ENCODE measurements around the gene ITPKB.
"Not testable (repeated sequence)": the region's sequence is repeated elsewhere in the genome, so short reads cannot be mapped to it uniquely, and the experiment has no call there.

The ITPKB gene

DNA sequence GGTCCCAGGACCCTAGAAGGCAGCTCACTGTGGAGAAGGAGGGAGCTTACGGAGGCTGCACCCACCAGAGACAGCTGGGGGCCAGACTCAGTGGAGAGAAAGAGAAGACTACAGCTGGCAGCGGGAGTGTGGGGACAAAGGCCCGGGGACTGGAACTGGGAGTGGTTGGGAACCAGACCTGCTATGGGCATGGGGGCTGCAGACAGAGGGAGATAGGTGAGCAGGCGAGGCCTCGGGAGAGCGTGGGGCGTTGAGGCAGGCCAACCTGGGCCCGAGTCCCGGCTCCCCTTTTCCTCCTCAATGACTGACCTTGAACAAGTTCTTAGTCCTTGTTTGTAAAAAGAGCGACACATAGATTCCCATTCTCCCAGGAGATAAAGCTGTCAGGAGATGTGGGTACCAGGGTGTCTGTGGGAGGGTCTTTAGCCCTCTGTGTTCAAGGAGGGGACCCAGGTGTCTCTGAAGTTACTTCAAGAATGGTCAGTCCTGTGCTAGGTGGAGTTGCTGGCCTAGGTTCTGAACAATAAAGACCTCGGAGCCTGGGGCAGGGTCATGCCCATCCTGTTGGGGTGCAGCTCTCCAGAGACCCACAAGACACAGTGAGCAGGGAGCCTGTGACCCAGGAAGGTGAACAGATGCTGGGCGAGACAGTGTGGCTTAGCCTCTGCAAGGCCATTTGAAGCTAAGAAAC lies 87.9 kb downstream of the ITPKB start:
- no peak for DNase-seq (ENCODE audit: low read depth)

DNA sequence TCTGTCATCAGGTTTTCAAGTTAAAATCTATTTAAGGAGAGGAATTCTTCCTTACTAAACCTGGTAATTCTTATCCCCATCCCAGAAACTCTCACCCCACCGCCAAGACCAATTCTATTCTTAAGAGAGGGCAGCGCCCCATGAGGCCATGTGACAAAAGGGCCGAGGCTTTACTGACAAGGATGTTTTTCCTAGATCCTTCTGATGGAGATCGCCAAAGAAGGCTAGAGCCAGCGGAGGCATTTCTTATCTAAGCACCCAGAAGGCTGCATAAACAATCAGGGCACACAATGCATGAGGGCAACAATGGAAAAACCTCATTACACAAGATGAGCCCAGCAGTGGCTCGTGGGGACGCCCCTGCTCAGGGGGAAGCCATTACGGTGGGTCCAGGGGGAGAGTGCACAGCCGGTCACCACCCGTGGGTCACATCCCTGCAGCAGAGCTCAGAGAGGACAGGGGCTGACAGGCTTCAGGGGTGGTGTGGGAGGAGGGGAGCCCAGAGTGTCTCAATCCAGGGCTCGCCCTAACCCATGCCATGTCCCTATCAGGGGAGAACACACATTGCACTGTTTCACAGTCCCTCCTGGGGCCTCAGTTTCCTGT lies 88.7 kb downstream of the ITPKB start:
- DNase-seq (ENCODE audit: low read depth): no peak

DNA sequence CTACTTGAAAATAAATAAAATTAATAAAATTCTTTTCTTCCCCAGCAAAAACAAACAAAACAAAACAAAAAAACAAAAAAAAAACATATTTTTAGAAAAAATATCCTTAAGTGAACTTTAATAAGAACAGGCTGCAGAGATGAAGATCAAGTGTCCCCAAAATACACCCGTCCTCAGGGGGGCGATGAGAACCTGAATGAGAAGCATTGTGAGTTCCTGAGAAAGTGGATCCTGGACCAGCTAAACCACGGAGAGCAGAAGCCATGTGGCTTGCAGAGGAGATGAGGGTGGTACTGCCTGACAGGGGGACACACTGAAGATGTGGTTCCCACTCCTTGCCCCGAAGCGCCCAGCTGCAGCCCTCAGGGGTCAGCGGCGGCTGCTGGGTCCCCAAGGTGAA lies 89.3 kb downstream of the ITPKB start:
- DNase-seq (ENCODE audit: low read depth): no peak

DNA sequence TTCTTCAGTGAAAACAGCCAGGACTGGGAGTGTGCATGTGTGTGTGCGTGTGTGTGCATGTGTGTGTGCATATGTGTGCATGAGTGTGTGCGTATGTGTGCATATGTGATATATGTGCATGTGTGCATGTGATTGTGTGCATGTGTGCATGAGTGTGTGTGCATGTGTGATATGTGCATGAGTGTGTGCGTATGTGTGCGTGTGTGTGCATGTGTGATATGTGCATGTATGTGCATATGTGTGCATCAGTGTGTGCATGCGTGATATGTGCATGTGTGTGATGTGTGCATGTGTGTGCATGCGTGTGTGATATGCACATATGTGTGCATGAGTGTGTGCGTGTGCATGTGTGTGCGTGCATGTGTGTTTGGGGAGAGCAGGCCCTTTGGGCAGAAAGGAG lies 89.8 kb downstream of the ITPKB start:
- DNase-seq (ENCODE audit: low read depth): no peak

DNA sequence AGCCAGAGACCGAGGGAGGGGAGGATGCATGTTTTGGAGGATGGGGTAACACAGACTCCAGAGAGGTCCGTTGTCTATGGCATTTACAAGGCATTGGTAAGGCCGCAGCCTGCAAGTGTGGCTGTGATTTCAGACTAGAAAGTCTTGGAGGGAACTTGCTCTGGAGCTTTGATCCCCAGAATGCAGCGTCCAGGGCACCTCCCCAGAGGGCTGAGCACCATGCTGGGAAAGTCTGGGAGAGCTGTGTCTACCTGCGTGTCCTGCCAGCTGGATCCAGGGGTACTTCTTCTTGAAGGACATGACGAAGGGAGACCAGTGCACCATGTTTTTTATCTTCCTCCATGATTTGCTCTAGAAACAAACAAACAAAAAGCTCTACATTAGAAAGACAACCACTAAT lies 90.7 kb downstream of the ITPKB start:
- DNase-seq (ENCODE audit: low read depth): no peak

DNA sequence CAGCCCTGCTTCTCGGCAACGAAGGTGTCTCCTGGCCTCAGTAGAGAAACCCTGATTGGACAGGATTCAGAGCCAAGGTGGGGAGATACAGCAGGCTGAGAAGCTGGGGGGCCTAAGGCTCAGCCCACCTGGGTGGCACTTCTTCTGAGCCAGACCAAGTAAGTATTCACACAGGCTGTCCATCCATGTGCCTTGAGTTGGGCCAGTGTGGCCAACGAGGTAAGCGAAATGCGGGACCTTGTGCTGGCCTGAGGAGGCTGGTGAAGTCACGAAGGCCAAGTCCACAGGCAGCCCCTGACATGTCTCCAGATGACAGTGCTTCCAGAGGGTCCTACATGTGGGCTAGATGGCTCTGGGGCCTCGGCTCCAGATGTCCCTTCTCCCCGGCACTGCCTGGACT lies 91.4 kb downstream of the ITPKB start:
- DNase-seq (ENCODE audit: low read depth): no peak

DNA sequence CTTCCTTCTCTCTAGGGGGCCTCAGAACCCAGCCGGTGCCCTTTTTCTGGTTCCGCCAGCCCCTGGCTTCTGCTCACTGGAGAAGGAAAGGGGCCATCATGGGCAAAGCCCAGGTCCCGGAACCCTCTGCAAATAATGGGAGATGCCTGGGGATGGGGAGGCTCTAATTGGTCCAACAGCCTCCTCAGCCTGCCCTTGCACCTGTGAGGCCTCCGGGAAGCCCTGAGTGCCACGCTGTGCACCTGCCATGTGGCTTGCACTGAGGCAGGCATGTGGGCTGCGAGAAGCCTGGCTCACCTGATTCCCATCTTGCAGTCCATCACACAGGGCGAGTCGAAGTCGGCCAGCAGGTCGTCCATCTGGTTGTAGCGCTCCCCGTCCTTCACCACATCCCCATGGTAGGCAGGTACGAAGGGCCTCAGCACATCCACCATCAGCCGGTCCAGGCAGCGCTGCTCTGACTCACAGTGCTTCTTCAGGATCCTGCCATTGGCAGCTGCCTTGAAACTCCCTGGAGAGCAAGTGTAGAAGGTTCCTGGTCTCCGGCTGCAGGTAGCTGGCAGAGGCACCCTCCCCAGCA lies 92.1 kb downstream of the ITPKB start:
- no peak for DNase-seq (ENCODE audit: low read depth)

DNA sequence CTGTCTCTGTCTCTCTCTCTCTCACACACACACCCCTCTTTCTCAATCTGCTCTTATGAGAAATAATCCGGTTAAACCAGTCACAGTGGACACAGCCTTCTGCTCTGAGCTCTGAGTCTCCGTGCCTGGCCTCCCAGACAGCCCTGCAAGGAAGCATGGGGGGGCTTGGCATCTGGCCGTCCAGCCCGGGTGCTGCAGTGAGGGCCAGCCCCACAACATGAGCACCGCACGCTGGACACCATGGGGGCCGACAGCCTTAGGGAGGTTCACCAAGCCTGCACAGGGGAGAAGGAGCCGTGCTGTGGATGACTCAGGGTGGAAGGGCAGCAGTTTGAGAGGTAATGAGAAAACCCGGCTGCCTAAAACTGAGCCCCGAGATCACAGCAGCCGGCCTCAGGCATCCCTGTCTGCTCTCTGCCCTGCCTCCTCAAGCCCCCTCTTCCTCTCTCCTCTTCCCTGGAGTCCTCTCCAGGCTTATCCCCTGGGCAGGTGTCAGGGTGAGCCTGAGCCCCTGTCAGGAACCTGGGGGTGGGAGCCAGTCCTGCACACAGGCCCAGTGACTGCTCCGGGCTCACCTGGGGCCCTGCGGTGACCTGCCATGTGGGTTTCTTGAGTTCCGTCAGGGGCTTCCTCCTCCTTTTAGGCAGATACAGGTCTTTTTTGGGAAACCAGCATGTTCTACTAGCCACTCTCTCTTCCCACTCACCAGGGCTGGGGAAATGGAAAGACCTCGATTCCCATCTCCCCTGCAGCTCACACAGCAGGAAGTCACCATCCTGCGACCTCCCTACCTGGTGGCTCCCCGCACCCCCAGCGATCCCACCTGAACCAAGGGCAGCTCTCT lies 92.8 kb downstream of the ITPKB start:
- no peak for DNase-seq (ENCODE audit: low read depth)

DNA sequence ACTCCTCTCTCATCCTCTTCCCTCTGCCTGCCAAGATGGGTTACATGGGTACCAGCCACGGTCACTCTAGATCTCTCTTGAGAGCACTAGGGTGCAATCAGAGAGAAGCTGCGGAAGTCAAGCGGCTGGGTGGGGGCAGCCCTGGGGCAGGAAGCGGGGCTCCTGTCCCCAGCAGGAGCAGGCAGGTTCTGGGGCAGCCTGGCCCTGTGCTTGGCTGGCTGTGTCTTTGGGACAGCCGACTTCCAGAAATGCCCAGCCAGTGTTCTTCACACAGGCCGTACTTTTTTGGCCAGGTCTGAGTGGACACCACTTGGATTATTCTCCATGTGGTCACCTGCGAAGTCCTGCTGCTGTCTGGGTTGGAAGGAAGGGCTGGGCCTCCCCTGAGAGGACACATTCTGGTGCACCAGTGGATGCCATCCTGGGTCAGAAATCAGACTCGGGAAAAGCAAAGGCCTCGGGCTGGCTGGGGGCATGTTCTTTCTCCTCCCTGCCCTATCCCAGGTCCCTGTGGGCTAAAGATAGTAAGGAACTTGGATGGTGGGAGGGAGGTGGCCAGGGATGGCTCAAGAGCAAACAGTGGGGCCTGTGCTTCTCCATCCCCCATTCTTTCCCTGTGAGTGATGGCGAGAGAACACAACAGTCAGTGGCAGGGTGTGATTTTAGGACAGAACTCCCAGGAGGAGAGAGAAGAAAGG lies 93.7 kb downstream of the ITPKB start:
- DNase-seq (ENCODE audit: low read depth): no peak

DNA sequence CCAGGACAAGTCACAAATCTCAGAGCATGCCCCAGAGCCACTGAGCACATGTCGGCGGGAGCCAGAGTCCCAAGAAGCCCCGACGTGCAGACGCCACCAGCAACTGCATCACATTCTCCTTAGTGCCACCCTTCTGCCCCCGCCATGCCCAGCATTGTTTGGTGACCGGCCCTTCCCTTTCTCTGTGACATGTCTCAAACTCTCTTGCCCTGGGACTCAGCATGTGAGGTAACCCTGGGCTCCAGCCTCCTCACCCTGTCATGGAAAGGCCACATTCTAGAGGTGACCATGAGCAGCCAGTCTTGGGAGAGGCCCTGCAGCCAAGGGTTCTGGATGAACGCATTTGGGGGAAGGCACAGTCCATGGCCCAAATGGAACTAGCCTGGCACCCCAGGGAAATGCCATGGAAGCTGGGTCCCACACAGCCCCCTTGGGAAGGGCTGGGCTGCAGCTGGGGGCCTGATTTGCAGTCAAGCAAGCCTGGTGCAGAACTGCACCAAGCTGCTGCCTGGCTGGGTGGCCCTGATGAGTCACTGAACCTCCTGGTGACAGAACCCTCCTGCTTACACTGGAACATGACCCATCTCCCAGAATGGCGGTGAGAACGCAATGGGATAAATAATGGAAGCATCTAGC lies 94.4 kb downstream of the ITPKB start:
- no peak for DNase-seq (ENCODE audit: low read depth)

DNA sequence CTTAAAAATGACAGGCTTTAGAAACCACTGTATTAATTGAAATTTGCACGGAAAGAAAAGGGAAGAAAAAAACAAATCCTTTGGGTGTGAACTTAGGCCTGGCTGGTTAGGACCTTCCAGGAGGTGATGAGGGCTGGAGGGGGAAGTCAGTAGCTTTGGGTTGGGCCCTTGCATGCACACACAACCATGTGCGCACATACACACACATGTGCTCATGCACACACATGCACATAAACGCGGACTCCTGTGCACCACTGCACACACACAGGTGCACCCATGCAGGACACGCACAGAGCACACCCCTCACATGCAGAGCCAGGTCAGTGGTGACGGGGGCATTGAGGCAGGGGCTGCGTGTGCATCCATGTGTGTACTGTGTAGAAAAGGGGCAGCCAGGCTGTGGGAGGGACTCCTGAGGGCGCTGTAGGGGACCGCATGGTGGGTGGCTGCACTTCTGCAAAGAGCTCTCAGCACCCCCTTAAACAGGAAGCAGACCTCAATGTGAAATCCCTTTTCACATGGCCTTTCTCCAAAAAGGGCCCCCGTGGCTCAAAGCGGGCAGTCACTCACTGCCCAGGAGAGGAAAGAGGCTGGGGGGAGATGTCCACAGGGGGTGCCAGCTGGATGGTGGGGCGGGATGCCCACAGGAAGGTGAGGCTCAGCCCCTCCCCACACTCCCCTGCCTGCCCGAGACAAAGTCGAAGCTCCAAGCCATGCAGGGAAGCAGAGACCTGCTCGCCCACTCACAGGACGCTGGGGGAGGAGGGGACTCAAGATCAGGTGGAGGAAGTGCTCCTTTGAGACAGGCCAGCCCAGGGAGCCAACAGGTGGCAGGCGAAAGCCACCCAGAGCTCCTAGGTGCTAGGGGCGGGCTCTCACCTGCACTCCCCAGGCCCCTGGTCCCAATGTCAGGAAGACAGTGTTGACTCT lies 95.2 kb downstream of the ITPKB start:
- DNase-seq (ENCODE audit: low read depth): no peak

DNA sequence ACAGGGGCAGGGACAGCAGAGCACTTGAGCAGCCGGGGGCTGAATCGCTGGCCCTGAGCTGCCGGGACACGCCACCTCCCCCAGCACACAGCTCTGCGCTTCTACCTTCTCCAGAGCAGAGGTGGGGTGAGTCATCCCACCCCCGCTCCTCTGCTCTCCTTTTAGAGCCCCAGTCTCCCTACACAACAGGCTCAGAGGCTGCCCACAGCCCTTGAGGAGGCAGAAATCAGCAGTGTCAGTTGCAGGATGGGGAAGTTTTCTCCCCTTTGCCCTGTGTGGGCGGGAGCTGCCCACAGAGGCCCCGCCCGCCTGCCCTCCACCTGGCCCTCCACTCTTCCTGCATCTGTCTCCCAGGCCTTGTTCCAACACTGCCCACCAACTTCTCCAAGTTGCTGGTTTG lies 95.9 kb downstream of the ITPKB start:
- DNase-seq (ENCODE audit: low read depth): peak; percentile 40

DNA sequence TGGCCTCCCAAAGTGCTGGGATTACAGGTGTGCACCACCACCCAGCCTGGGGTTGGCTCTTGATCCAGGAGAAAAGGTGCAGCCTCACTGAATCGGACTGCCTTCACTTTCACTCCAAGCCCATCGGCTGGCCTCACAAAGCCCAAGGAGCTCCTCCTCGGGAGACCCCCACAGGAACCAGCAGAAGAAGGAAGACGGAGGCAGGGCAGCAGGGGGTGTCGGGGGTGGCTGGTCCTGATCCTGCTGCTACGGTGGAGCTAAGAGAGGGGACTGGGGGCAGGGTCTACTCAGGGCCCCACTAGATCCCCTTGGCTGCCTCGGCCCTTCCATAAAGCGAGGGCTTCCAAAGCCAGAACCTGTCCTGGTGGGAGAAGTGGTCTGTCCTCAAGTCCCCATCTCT lies 96.7 kb downstream of the ITPKB start:
- DNase-seq (ENCODE audit: low read depth): no peak

DNA sequence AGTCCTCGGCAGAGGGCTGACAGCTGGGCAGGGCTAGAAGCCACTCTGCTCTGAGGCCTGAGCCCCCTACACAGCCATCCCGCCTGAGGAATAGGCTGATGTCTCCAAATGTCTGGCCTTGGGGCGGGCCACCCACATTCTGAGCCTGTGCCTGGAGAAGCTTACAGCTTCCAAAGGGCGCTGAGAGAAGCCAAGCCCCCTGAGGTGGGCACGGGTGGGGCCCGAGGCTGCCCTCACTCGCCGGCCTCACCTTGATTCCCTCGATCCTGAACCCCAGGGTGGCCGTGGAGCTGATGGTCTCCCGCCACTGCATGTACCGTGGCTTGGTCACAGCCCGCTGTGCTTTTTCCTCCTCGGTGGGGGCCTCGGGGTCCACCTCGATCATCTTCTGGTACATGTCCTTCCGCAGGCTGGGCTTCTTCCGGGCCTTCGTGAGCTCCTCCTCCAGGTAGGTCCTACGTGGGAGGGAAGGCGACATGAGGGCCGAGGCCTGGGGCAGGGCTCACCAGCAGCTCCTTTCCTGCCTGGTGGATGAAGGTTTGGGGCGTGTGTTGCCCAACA lies 97.3 kb downstream of the ITPKB start:
- no peak for DNase-seq (ENCODE audit: low read depth)

DNA sequence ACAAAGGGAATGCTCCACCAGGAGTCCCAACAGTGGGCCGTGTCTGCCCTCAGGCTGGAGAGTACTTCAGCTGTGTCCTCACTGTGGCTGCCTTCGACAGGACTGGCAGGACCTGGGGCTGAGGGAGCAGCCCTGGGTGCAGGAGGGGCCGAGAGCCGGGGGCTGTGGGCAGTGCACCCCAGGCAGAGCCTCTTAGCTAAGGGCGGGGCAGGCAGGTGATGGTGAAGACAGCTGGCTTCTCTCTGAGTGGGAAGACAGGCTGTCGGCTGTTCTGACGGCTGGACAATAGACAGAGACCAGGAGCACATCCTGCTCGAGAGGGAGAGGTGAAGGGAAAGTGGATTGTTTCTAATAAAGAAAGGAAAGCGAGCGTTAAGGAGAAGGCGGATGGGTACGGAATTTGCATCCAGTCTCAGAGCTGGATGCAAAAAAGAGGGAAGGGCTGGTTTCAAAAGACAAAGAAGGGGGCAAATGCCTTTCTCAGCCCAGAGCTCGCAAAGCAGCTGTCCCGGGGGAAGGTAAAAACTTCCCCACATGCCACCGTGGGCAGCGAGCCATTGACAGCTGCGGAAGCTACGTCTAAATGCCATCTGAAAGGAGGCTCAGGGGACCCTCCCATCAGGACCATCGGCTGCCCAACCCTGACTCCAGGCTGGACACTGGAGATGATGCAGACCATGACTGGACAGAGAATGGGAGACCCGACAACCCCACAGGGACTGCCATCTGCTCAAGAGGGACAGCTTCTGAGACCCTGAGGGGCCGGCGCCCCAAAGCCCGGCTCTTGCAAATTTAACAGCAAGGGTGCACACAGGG lies 98.6 kb downstream of the ITPKB start:
- DNase-seq (ENCODE audit: low read depth): no peak

DNA sequence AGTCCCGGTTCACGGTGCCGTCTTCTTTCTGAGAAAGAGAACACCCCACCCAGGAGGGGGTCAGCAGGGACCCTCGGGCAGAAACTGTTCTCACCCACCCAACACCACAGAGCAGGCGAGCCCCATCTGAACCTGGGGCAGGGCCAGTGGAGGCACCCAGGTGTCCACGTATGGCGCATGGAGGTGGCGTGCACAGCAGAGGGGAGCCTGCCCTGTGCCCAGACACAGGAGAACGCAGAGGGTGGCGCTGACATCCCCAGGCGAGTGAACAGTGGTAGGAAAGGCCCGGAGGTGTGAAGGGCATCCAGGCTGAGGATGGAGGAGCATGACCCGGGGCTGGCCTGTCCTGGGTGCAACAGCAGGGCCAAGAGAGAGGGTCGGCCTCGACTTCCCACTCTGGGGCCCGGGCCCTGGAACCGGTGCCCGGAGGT lies 99.4 kb downstream of the ITPKB start:
- DNase-seq (ENCODE audit: low read depth): no peak

DNA sequence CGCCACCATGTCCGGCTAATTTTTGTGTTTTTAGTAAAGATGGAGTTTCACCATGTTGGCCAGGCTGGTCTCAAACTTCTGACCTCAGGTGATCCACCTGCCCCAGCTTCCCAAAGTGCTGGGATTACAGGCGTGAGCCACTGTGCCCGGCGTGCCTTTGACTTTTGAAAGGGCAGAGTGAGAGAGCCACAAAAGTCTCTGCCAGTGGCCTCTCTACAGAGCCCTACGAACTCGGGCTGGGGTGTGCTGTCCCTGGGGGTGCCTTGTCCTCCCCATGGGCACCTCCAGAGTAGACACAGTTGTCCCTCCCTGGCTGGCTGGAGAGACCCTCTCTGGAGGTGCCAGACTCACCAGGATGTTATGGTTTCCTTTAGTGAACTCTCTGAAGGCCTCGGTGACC lies 99.9 kb downstream of the ITPKB start:
- not testable (repeated sequence) for DNase-seq (ENCODE audit: low read depth)

DNA sequence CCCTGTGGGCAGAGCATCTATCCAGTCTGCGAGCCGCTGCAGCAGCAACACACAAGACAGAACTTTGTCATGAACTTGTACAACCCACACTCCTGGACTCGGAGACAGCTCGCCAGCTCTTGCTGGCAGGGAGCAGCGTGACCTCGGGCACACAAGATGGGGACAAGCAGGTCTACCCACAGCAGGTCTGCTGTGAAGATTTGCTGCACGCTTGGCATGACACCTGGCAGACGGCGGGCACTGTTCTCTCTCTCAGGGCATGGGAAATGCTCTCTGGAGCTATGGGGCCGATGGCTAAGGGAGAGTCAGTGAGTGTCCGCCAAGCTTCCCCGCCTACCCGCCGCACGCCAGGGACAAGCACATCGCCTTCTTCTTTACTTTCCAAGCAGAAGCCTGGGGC lies 100.5 kb downstream of the ITPKB start:
- DNase-seq (ENCODE audit: low read depth): no peak

DNA sequence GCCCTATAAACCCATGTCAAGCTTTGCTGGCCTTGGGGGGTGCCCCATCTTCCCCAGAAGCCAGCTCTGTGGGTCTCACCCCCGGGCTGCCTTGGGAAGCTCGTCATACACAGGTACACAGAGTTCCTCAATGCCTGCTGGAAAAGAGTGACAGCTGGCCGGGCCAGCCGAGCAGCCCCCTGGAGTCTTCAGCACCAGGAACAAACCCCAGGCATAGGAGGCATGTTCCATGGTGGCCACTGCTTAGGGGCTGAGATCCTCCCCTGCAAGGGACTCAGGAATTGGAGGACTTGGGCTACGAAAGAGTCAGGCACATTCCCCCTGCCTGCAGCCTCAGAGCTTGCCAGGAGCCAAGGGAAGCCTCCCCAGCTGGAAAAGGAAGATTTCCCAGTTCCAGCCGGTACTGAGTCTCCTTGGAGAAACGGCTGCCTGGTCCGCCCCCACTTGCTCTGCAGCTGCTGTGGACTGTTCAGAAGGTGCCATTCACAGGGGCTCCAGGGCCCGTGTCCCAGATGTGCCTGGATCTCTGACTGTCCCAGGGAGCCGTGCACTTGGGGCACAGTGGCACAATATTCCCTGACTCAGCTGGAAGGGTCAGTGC lies 101.0 kb downstream of the ITPKB start:
- DNase-seq (ENCODE audit: low read depth): no peak
